Fibroblast of mammary gland (primary cell): ENCODE results near the gene AURKA.

Experiments
- DNase-seq: peaks from one replicate; pipeline ENCODE4 v3.0.0-alpha.2; 2010; ENCODE audit warnings: low read depth
- H3K4me3 ChIP-seq: 2 replicates; pipeline ENCODE4 v1.5.1; 2011; ENCODE audit warnings: low read depth, mild to moderate bottlenecking, low read length, moderate library complexity; ENCODE audit not compliant: control insufficient read depth
- CTCF ChIP-seq: conservative IDR thresholded peaks from 2 replicates; pipeline ENCODE4 v1.5.1; 2011; ENCODE audit warnings: low read depth, low read length, inconsistent platforms; ENCODE audit not compliant: control insufficient read depth, insufficient read depth

Gene AURKA

DNA sequence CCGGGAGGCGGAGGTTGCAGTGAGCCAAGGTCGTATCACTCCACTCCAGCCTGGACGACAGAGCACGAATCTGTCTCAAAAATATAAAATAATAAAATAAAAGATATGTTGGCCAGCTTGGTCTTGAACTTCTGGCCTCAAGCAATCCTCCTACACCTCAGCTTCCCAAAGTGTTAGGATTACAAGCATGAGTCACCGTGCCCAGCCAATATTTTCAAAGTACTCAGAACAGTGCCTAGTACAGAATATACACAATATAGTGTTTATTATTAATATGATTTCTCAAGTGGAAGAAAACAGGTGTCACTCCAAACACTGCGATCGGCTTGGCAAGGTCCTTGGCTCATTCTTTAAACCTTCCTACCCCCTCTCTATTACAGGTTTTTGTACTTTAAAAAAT lies 30.1 kb downstream of the AURKA start:
- no peak for TF ChIP-seq CTCF
- H3K4me3 ChIP-seq: no peak overlapping the region
- no peak for DNase-seq

GRCh38 chr20:56360908-56361205 lies 31.2 kb downstream of the AURKA start:
- H3K4me3 ChIP-seq: no peak overlapping the region
- no peak for TF ChIP-seq CTCF
- no peak for DNase-seq

DNA sequence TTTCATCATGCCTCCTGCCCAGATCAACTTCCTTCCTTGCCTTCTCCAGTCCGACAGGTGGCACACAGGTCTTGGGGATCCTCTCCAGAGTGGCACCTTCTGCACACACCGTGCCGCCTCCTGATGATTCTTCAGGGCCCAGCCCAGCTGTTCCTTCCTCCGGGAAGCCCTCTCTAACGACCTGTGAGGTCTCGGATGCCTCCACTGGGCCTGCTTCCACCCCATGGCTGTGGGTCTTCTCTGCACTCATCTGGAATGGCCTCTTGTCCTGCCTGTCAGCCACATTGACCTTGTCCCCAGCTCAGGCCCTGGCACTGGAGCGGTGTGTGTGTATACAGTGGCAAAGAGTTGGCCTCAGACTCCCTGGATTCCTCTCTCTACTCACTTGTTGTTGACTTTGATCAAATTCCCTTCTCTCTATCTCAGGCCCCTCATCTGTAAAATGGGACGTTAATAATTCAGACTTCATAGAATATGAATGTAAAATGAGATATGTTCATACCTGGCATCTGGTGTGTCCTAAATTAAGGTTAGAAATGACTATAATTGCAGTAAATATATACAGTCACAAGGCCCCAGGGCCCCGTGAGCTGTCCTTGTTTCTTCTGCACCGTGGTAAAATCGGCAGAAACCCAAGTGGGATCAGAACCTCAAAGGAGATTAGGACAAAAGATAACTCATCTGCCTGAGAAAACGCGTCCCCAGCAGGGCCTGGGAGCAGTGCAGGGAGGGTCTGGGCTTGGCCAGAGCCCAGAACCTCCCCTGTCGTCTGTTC lies 31.7 kb downstream of the AURKA start:
- peak overlapping the region; percentile 77 for H3K4me3 ChIP-seq
- TF ChIP-seq CTCF: no peak
- peak; percentile 20 for DNase-seq

DNA sequence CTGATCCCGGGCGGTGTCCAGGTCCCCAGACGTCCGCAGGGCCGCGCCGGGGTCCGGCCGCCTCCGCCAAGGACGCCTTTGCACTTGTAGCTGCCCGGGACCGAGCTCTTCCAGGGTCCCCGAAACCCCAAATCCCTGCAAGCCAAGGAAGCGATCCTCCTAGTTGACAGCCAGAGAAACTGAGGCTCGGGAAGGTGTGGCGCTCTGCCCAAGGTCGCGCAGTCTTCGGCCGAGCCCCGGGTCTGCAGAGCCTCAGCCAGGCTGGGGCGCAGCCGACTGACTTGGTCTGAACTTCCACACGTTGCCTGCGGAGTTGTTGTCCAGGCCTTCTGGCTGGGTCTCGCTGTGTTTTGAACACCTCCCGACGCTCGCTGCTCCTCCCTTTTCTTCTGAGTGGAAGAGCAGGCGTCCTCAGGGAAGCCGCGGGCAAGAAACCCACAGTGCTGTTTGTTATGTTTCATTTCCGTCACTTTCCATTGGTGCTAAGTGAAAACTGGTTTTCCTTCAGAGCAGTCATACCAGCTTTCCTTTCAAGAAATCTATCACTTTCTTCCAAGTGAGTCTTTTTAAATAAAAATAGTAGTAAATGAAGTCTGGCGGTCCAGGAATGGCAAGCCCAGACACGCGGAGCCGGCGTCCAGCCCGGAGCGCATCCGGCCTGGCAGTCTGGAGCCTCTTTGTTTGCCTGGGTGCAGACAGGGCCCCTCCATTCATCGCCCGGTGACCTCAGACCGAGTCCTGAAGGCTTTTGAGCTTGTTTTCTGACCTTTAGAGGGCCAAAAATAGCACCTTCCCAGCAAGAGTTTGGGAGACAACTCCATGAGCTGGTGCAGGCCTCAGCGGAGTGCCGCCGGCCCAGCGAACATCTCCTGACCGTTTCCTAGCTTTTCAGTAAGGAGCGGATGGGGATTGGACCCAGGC lies 32.5 kb downstream of the AURKA start:
- H3K4me3 ChIP-seq: peak overlapping the region; percentile 77
- no peak for TF ChIP-seq CTCF
- peak; percentile 68 for DNase-seq

DNA sequence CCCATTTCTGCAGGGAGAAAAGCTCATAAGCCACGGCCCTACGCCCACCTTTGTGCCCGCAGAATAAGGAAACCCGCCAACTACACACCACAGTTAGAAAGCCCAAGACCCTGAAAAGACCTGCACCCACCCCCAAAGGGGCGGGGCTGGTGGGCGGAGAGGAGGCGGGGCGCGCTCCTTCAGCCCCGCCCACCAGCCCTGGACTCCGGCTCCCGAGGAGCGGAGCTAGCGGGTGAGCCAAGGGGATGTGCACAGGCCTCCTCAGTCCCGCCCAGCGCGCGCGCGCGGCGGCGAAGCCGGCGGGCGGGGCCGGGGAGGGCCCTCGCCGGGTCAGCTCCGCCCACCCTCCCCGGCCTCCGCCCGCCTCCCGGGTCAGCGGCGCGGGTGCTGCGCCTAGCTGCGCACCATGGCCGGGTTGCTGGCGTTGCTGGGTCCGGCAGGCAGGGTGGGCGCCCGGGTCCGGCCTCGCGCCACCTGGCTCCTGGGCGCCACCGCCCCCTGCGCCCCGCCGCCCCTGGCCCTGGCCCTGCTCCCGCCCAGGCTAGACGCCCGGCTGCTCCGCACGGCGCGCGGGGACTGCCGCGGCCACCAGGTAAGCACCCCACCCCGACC lies 33.3 kb downstream of the AURKA start, which contains the start of gene FAM210B:
FAM210B (plus strand) TSS at position 375 of the 612 bp plus-strand sequence; CDS start at position 407, 32 bp downstream.
- peak; percentile 85 for DNase-seq
- TF ChIP-seq CTCF: no peak
- H3K4me3 ChIP-seq: peak within 1 kb of the TSS; percentile 77

- TF ChIP-seq CTCF: no peak
- peak overlapping the region; percentile 32 for H3K4me3 ChIP-seq
Measured at GRCh38 chr20:56358070-56358469, 33.9 kb downstream of the AURKA start.

More at GRCh38 chr20:56358070-56358469, 33.9 kb downstream of the AURKA start:
- no peak for DNase-seq
